Transverse colon (tissue), 3 donors: ENCODE results near the gene CDC14B.

ENCODE experiments used
- EP300 ChIP-seq: sonication (generic); formaldehyde crosslinking; IDR thresholded peaks from one replicate; pipeline ENCODE4 v1.6.1; 2017; ENCODE audit warnings: antibody characterized with exemption, low read depth
- POLR2A ChIP-seq: fragments of 450-650 bp; IDR thresholded peaks from one replicate; pipeline ENCODE4 v1.6.1; 2016; ENCODE audit warnings: antibody characterized with exemption, mild to moderate bottlenecking, moderate library complexity
- TF ChIP-seq, protein P1 (sequence below), 5 experiments: fragments of 200-600 bp in 3 of 5; fragments of 450-650 bp in 2 of 5; sonication (generic) in 3 of 5; IDR thresholded peaks; 1 replicate in 2 of 5; 2 replicates in 3 of 5; pipeline ENCODE4 v1.5.1; 2016 to 2017; ENCODE audit warnings: antibody characterized with exemption in 5 of 5, inconsistent platforms in 3 of 5, mild to moderate bottlenecking in 2 of 5, moderate library complexity in 1 of 5

DNA sequence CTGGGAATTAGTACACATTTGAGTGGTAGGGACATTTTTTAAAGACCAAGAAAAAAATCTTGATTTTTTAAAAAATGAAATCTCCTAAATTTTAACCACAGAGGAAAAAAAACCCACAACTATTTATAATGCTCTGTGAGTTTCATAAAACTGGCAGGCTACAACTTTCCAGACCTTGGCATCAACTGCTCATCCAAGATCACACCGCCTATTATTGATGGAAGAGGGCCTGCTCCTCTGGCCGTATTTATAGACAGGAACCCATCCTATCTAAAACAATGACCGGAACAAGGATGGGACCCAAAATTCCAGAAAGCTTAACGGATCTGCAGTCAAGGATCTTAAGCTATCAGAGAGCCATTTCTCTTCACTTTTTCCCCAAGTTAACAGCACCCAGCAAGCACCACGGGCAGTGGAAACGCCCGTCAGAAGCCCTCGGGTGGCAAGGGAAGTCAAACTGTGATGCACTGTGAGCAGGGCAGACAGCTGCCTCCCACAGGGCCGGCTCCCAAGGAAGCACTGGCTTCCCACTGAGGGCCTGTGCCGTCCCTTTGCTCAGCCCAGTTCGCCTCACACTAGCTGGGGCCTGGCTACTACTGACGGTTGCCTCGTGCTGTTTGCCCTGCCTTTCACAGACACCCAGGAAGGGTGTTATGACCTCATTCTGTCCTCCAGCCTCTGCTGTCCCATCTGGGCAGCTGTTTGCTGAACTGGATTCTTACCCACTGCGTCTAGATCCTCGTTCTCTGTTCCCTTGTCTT, 62.8 kb downstream of the CDC14B start:
- no peak for TF ChIP-seq POLR2A
- TF ChIP-seq EP300, result no peak
- TF ChIP-seq, protein P1, sequence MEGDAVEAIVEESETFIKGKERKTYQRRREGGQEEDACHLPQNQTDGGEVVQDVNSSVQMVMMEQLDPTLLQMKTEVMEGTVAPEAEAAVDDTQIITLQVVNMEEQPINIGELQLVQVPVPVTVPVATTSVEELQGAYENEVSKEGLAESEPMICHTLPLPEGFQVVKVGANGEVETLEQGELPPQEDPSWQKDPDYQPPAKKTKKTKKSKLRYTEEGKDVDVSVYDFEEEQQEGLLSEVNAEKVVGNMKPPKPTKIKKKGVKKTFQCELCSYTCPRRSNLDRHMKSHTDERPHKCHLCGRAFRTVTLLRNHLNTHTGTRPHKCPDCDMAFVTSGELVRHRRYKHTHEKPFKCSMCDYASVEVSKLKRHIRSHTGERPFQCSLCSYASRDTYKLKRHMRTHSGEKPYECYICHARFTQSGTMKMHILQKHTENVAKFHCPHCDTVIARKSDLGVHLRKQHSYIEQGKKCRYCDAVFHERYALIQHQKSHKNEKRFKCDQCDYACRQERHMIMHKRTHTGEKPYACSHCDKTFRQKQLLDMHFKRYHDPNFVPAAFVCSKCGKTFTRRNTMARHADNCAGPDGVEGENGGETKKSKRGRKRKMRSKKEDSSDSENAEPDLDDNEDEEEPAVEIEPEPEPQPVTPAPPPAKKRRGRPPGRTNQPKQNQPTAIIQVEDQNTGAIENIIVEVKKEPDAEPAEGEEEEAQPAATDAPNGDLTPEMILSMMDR (IDR thresholded peaks at IDR 0.05), result no peak
